Measurements from ENCODE around the gene HSPA5. TPM values are rescaled to one million over a fixed set of nuclear protein-coding genes. Genes with fewer than 3 reads are reported as not detected.
"Not testable (repeated sequence)": the region's sequence is repeated elsewhere in the genome, so short reads cannot be mapped to it uniquely, and the experiment has no call there.

The HSPA5 gene
- polyA plus RNA-seq (2012; ENCODE audit: missing spikeins) = 108 TPM

GRCh38 chr9:125241000-125241862 is at the start of gene HSPA5:
HSPA5 (minus strand) TSS chr9:125241343; CDS start chr9:125241126, 217 bp downstream.
- TF ChIP-seq POLR2AphosphoS5 (IDR thresholded peaks at IDR 0.05; ENCODE audit: low read depth, low read length) (peak; percentile 97), TAF1 (IDR thresholded peaks at IDR 0.05; ENCODE audit: borderline replicate concordance, low read depth, low read length) (peak; percentile 94), POLR2A (IDR thresholded peaks at IDR 0.05; ENCODE audit: low read depth, low read length) (peak; percentile 99)
- peak; percentile 94 for FAIRE-seq
- DNase-seq (ENCODE audit: insufficient read length) = peak; percentile 97

DNA sequence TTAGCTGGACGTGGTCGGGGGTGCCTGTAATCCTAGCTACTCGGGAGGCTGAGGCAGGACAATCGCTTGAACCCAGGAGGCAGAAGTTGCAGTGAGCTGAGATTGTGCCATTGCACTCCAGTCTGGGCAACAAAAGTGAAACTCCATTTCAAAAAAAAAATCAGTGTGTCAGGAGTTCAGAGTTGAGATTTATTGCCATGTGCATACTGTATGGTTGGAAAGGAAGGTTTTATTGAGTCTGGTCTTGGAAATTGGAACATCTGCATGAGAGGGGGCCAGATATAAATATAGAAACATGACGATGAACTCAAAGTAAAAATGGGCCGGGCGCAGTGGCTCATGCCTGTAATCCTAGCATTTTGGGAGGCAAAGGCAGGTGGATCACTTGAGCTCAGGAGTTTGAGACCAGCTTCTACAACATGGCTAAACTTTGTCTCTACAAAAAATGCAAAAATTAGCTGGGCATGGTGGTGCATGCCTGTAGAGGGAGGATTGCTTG is 45.8 kb upstream of the HSPA5 start:
- not testable (repeated sequence) for FAIRE-seq; DNase-seq (ENCODE audit: insufficient read length)

GRCh38 chr9:125284855-125285254 is 43.7 kb upstream of the HSPA5 start:
- TF ChIP-seq TAF1 (IDR thresholded peaks at IDR 0.05; ENCODE audit: borderline replicate concordance, low read depth, low read length) = no peak
- TF ChIP-seq POLR2A (IDR thresholded peaks at IDR 0.05; ENCODE audit: low read depth, low read length) = no peak
- no peak for TF ChIP-seq POLR2AphosphoS5 (IDR thresholded peaks at IDR 0.05; ENCODE audit: low read depth, low read length)
- DNase-seq (ENCODE audit: insufficient read length) = no peak
- no peak for FAIRE-seq

GRCh38 chr9:125280945-125281344 is 39.8 kb upstream of the HSPA5 start:
- FAIRE-seq = no peak
- DNase-seq (ENCODE audit: insufficient read length) = no peak
- no peak for TF ChIP-seq POLR2AphosphoS5 (IDR thresholded peaks at IDR 0.05; ENCODE audit: low read depth, low read length)
- TF ChIP-seq TAF1 (IDR thresholded peaks at IDR 0.05; ENCODE audit: borderline replicate concordance, low read depth, low read length) = no peak
- no peak for TF ChIP-seq POLR2A (IDR thresholded peaks at IDR 0.05; ENCODE audit: low read depth, low read length)

- DNase-seq (ENCODE audit: insufficient read length) (no peak), FAIRE-seq (no peak)
- no peak for TF ChIP-seq POLR2A (IDR thresholded peaks at IDR 0.05; ENCODE audit: low read depth, low read length)
- TF ChIP-seq POLR2AphosphoS5 (IDR thresholded peaks at IDR 0.05; ENCODE audit: low read depth, low read length) = no peak
- TF ChIP-seq TAF1 (IDR thresholded peaks at IDR 0.05; ENCODE audit: borderline replicate concordance, low read depth, low read length) = no peak
Observed at GRCh38 chr9:125277411-125277810, 36.3 kb upstream of the HSPA5 start.

DNA sequence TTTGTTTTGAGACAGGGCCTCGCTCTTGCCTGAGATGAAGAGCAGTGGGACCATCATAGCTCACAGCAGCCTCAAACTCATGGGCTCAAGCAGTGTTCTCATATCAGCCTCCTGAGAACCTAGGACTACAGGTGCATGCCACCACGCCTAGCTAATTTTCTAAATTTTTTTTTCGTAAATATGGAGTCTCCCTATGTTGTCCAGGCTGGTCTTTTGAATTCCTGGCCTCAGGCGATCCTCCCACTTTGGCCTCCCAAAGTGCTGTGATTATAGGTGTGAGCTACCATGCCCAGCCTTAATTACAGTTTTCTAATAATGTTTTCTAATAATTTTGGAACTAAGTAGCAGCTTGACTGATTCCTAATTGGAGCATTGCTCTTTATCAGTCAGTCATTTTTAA is 35.6 kb upstream of the HSPA5 start:
- TF ChIP-seq TAF1 (IDR thresholded peaks at IDR 0.05; ENCODE audit: borderline replicate concordance, low read depth, low read length) (no peak), POLR2A (IDR thresholded peaks at IDR 0.05; ENCODE audit: low read depth, low read length) (no peak), POLR2AphosphoS5 (IDR thresholded peaks at IDR 0.05; ENCODE audit: low read depth, low read length) (no peak)
- DNase-seq (ENCODE audit: insufficient read length) = no peak
- no peak for FAIRE-seq

DNA sequence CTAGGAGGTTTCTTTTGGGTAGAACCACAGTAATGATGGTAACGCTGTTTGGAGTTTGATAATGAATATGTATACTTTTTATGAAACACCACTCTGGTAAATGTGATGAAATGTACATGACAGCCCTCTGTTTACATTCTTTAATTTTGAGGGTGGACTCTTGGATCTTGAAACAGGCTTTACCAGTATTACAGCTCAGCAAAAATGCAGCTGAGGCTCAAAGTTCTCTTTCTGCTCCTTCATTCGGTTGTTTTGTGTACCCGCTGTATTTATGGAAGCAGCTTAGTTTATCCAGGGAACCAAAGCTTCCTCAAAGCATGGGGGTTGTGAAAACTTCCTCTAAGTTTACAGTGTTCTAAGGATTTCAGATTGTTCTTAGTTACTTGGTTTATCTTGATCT is 31.6 kb upstream of the HSPA5 start:
- TF ChIP-seq POLR2AphosphoS5 (IDR thresholded peaks at IDR 0.05; ENCODE audit: low read depth, low read length) = no peak
- TF ChIP-seq POLR2A (IDR thresholded peaks at IDR 0.05; ENCODE audit: low read depth, low read length) = no peak
- no peak for TF ChIP-seq TAF1 (IDR thresholded peaks at IDR 0.05; ENCODE audit: borderline replicate concordance, low read depth, low read length)
- FAIRE-seq (no peak), DNase-seq (ENCODE audit: insufficient read length) (no peak)

DNA sequence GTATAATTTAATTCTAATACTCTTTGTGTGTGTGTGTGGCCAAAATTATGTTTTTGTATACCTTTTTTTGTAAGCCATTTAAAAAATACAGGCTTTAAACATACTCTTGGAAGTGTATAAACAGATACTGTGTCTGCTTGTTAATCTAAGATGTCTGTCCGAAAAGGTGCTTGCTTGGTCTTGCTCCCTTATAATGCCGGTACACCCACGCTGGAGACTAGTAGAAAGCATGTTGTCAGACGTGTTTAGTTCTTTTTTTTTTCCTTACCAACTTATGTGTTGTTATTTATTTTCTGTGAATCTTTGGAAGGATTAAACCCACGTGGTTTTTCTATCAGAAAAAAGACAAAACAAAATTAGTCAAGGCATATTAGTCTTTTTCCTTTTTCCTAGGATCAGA is 29.9 kb upstream of the HSPA5 start:
- DNase-seq (ENCODE audit: insufficient read length) = no peak
- no peak for TF ChIP-seq POLR2AphosphoS5 (IDR thresholded peaks at IDR 0.05; ENCODE audit: low read depth, low read length)
- no peak for TF ChIP-seq TAF1 (IDR thresholded peaks at IDR 0.05; ENCODE audit: borderline replicate concordance, low read depth, low read length)
- TF ChIP-seq POLR2A (IDR thresholded peaks at IDR 0.05; ENCODE audit: low read depth, low read length) = no peak
- no peak for FAIRE-seq

- no peak for FAIRE-seq
- TF ChIP-seq POLR2AphosphoS5 (IDR thresholded peaks at IDR 0.05; ENCODE audit: low read depth, low read length) (no peak), POLR2A (IDR thresholded peaks at IDR 0.05; ENCODE audit: low read depth, low read length) (no peak), TAF1 (IDR thresholded peaks at IDR 0.05; ENCODE audit: borderline replicate concordance, low read depth, low read length) (no peak)
- DNase-seq (ENCODE audit: insufficient read length) = no peak
Observed at GRCh38 chr9:125269014-125269397, 27.9 kb upstream of the HSPA5 start.

DNA sequence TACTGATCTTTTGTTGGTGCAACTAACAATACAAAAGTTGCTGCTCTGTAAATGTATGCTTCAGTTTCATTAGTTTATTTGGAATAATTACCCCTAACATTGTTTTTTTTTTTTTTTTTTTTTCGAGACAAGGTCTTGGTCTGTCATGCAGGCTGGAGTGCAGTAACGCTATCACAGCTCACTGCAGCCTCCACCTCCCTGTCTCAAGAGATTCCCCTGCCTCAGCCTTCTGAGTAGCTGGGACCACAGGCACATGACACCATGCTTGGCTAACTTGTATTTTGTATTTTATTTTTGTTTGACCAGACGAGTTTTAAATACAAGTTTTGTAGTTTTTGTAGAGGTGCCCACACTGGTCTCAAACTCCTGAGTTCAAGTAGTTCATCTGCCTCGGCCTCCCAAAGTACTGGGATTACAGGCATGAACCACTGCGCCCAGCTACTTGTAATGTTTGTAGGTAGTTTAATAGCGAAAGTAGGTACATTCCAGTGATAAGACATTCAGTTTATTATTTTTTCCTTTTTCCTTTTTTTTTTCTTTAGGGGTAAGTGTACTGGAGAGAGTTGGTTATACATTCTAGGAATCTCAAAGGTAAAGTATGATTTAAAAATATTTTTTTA is 27.4 kb upstream of the HSPA5 start:
- DNase-seq (ENCODE audit: insufficient read length) (no peak), FAIRE-seq (no peak)
- TF ChIP-seq TAF1 (IDR thresholded peaks at IDR 0.05; ENCODE audit: borderline replicate concordance, low read depth, low read length) = no peak
- TF ChIP-seq POLR2AphosphoS5 (IDR thresholded peaks at IDR 0.05; ENCODE audit: low read depth, low read length) = no peak

- not testable (repeated sequence) for DNase-seq (ENCODE audit: insufficient read length); FAIRE-seq
Observed at GRCh38 chr9:125264068-125264467, 22.9 kb upstream of the HSPA5 start.

GRCh38 chr9:125262294-125262991 is 21.3 kb upstream of the HSPA5 start:
- no peak for TF ChIP-seq POLR2A (IDR thresholded peaks at IDR 0.05; ENCODE audit: low read depth, low read length)
- no peak for TF ChIP-seq POLR2AphosphoS5 (IDR thresholded peaks at IDR 0.05; ENCODE audit: low read depth, low read length)
- no peak for TF ChIP-seq TAF1 (IDR thresholded peaks at IDR 0.05; ENCODE audit: borderline replicate concordance, low read depth, low read length)
- no peak for FAIRE-seq
- no peak for DNase-seq (ENCODE audit: insufficient read length)
